ENCODE data around the gene ATP6V1E1. TPM values are rescaled to one million over a fixed set of nuclear protein-coding genes. Genes with fewer than 3 reads are reported as not detected.

Gene ATP6V1E1
- total and polyA plus RNA-seq, 9 of the 15 experiments (the other 6 are each of a cell fraction or from before 2014, with no cell fraction given), result 122 to 249 (median 179) TPM

DNA sequence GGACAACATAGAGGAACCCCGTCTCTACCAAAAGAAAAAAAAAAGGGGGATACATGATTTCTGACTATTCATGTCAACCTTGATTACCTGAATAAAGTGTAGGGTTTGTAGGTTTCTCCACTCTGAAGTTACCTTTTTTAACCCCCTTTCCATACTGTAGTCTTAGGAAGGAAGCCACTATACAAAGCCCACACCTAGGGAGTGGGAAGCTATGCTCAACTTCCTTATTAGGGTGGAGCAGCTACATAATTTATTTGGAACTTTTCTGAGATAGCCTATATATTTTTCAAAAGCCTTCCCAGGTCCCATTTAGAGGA is 582 bp upstream of the ATP6V1E1 start (continued):
- TF ChIP-seq ADNP (tag; IDR thresholded peaks at IDR 0.05), result peak; percentile 92
- no peak for TF ChIP-seq WHSC1 (IDR thresholded peaks at IDR 0.05; ENCODE audit: low read length)
- TF ChIP-seq FOSL1 (tag; conservative IDR thresholded peaks at IDR 0.05), result 0 out of 2 replicates have a peak, but pooled peaks have one; percentile 41
- TF ChIP-seq ZNF780A (CRISPR knock-in tag; IDR thresholded peaks at IDR 0.05), result no peak
- TF ChIP-seq, protein P1, sequence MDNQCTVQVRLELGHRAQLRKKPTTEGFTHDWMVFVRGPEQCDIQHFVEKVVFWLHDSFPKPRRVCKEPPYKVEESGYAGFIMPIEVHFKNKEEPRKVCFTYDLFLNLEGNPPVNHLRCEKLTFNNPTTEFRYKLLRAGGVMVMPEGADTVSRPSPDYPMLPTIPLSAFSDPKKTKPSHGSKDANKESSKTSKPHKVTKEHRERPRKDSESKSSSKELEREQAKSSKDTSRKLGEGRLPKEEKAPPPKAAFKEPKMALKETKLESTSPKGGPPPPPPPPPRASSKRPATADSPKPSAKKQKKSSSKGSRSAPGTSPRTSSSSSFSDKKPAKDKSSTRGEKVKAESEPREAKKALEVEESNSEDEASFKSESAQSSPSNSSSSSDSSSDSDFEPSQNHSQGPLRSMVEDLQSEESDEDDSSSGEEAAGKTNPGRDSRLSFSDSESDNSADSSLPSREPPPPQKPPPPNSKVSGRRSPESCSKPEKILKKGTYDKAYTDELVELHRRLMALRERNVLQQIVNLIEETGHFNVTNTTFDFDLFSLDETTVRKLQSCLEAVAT (IDR thresholded peaks at IDR 0.05), result 0 out of 4 replicates have a peak, but pooled peaks of 1 of the 2 experiments have one; percentile 4
- TF ChIP-seq HDAC3 (IDR thresholded peaks at IDR 0.05; ENCODE audit: borderline replicate concordance, partially characterized antibody), result peak; percentile 43
- TF ChIP-seq MYBL2 (IDR thresholded peaks at IDR 0.05; ENCODE audit: low read depth), result 0 out of 2 replicates have a peak, but pooled peaks have one; percentile 1
- no peak for TF ChIP-seq MYBL2 (CRISPR knock-in tag; IDR thresholded peaks at IDR 0.05; ENCODE audit: borderline replicate concordance)
- TF ChIP-seq, protein P2, sequence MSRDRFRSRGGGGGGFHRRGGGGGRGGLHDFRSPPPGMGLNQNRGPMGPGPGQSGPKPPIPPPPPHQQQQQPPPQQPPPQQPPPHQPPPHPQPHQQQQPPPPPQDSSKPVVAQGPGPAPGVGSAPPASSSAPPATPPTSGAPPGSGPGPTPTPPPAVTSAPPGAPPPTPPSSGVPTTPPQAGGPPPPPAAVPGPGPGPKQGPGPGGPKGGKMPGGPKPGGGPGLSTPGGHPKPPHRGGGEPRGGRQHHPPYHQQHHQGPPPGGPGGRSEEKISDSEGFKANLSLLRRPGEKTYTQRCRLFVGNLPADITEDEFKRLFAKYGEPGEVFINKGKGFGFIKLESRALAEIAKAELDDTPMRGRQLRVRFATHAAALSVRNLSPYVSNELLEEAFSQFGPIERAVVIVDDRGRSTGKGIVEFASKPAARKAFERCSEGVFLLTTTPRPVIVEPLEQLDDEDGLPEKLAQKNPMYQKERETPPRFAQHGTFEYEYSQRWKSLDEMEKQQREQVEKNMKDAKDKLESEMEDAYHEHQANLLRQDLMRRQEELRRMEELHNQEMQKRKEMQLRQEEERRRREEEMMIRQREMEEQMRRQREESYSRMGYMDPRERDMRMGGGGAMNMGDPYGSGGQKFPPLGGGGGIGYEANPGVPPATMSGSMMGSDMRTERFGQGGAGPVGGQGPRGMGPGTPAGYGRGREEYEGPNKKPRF (IDR thresholded peaks at IDR 0.05; ENCODE audit: low read depth, low read length), result no peak
- 0 out of 2 replicates have a peak, but pooled peaks have one; percentile 17 for TF ChIP-seq MTA3 (IDR thresholded peaks at IDR 0.05; ENCODE audit: borderline replicate concordance)
- TF ChIP-seq ZNF431 (CRISPR knock-in tag; IDR thresholded peaks at IDR 0.05), result 0 out of 2 replicates have a peak, but pooled peaks have one; percentile 6
- TF ChIP-seq, protein P3, sequence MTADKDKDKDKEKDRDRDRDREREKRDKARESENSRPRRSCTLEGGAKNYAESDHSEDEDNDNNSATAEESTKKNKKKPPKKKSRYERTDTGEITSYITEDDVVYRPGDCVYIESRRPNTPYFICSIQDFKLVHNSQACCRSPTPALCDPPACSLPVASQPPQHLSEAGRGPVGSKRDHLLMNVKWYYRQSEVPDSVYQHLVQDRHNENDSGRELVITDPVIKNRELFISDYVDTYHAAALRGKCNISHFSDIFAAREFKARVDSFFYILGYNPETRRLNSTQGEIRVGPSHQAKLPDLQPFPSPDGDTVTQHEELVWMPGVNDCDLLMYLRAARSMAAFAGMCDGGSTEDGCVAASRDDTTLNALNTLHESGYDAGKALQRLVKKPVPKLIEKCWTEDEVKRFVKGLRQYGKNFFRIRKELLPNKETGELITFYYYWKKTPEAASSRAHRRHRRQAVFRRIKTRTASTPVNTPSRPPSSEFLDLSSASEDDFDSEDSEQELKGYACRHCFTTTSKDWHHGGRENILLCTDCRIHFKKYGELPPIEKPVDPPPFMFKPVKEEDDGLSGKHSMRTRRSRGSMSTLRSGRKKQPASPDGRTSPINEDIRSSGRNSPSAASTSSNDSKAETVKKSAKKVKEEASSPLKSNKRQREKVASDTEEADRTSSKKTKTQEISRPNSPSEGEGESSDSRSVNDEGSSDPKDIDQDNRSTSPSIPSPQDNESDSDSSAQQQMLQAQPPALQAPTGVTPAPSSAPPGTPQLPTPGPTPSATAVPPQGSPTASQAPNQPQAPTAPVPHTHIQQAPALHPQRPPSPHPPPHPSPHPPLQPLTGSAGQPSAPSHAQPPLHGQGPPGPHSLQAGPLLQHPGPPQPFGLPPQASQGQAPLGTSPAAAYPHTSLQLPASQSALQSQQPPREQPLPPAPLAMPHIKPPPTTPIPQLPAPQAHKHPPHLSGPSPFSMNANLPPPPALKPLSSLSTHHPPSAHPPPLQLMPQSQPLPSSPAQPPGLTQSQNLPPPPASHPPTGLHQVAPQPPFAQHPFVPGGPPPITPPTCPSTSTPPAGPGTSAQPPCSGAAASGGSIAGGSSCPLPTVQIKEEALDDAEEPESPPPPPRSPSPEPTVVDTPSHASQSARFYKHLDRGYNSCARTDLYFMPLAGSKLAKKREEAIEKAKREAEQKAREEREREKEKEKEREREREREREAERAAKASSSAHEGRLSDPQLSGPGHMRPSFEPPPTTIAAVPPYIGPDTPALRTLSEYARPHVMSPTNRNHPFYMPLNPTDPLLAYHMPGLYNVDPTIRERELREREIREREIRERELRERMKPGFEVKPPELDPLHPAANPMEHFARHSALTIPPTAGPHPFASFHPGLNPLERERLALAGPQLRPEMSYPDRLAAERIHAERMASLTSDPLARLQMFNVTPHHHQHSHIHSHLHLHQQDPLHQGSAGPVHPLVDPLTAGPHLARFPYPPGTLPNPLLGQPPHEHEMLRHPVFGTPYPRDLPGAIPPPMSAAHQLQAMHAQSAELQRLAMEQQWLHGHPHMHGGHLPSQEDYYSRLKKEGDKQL (CRISPR knock-in tag; IDR thresholded peaks at IDR 0.05; ENCODE audit: borderline replicate concordance), result no peak
- TF ChIP-seq, protein P4, sequence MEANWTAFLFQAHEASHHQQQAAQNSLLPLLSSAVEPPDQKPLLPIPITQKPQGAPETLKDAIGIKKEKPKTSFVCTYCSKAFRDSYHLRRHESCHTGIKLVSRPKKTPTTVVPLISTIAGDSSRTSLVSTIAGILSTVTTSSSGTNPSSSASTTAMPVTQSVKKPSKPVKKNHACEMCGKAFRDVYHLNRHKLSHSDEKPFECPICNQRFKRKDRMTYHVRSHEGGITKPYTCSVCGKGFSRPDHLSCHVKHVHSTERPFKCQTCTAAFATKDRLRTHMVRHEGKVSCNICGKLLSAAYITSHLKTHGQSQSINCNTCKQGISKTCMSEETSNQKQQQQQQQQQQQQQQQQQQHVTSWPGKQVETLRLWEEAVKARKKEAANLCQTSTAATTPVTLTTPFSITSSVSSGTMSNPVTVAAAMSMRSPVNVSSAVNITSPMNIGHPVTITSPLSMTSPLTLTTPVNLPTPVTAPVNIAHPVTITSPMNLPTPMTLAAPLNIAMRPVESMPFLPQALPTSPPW (CRISPR knock-in tag; IDR thresholded peaks at IDR 0.05), result 0 out of 2 replicates have a peak, but pooled peaks have one; percentile 22
- no peak for TF ChIP-seq KLF10 (CRISPR knock-in tag; IDR thresholded peaks at IDR 0.05)
- no peak for TF ChIP-seq MBD2 (IDR thresholded peaks at IDR 0.05; ENCODE audit: borderline replicate concordance, low read depth)
